Suprapubic skin (tissue), 4 donors: ENCODE results near the gene TRIP13.

Experiments used
- EP300 ChIP-seq: sonication (generic); formaldehyde crosslinking; IDR thresholded peaks from one replicate; pipeline ENCODE4 v1.6.1; 2017; ENCODE audit warnings: antibody characterized with exemption
- POLR2A ChIP-seq, 2 donors: fragments of 450-650 bp; IDR thresholded peaks; one replicate each; pipeline ENCODE4 v1.6.1; 2017; ENCODE audit warnings: antibody characterized with exemption in 2 of 2, mild to moderate bottlenecking in 2 of 2, moderate library complexity in 2 of 2
- POLR2AphosphoS5 ChIP-seq, 3 donors: sonication (generic); formaldehyde crosslinking; IDR thresholded peaks; one replicate each; pipeline ENCODE4 v1.6.1; 2017; ENCODE audit warnings: antibody characterized with exemption in 3 of 3
- TF ChIP-seq, protein P1 (sequence below), 2 donors: fragments of 200-600 bp in 1 of 2; fragments of 450-650 bp in 1 of 2; sonication (generic) in 1 of 2; IDR thresholded peaks; one replicate each; pipeline ENCODE4 v1.5.1; 2016 to 2019; ENCODE audit warnings: antibody characterized with exemption in 2 of 2, mild to moderate bottlenecking in 1 of 2, moderate library complexity in 1 of 2

DNA sequence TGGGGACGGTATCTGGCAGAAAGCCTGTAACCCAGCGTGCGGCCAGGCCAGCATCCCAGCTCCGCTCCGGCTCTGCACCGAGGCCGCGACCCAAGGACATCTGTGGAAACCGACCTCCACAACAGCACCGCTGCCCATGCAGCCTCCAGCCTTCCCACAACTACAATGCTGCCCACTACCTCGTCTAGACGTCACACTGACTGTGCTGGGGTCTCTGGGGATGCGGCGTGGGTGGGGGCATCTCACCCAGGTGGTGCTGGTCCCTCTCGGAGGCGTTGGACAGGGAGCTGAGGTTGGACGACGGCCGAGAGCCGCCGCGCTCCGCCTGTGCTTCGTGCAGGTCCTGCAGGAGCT, 27.5 kb upstream of the TRIP13 start:
- TF ChIP-seq EP300 = no peak
- TF ChIP-seq, protein P1, sequence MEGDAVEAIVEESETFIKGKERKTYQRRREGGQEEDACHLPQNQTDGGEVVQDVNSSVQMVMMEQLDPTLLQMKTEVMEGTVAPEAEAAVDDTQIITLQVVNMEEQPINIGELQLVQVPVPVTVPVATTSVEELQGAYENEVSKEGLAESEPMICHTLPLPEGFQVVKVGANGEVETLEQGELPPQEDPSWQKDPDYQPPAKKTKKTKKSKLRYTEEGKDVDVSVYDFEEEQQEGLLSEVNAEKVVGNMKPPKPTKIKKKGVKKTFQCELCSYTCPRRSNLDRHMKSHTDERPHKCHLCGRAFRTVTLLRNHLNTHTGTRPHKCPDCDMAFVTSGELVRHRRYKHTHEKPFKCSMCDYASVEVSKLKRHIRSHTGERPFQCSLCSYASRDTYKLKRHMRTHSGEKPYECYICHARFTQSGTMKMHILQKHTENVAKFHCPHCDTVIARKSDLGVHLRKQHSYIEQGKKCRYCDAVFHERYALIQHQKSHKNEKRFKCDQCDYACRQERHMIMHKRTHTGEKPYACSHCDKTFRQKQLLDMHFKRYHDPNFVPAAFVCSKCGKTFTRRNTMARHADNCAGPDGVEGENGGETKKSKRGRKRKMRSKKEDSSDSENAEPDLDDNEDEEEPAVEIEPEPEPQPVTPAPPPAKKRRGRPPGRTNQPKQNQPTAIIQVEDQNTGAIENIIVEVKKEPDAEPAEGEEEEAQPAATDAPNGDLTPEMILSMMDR (IDR thresholded peaks at IDR 0.05) = no peak
- TF ChIP-seq POLR2A (IDR thresholded peaks at IDR 0.05) = no peak
- no peak for TF ChIP-seq POLR2AphosphoS5 (IDR thresholded peaks at IDR 0.05)
